AG10803 (cell line): ENCODE measurements around the gene XIRP2.

Experiments used
- DNase-seq: peaks from one replicate; pipeline ENCODE4 v3.0.0; 2010; ENCODE audit warnings: low read depth
- H3K4me3 ChIP-seq: 2 replicates; pipeline ENCODE4 v1.5.1; 2011; ENCODE audit warnings: mild to moderate bottlenecking, low read length, control low read depth
- TF ChIP-seq, protein P1 (sequence below): conservative IDR thresholded peaks from 2 replicates; pipeline ENCODE4 v1.5.1; 2011; ENCODE audit warnings: mild to moderate bottlenecking, low read length, control low read depth, inconsistent platforms

XIRP2 gene

DNA sequence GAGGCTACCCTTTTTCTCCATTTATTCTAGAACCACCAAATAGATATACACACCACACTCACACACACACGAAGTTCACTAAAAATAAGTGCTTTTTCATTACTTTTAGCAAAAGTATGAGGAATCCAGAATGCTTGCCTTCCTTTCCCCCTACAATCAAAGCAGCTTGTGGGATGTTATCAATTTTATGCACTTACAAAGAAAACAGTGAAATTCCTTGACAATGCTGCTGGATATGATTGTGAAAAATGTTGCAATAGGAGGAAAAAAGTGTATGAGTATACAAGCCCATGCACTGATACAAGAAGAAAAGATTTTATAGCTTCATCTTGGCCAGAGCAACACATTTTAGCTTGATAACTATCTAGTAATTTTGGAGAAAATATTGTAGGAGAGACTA lies 269.2 kb downstream of the XIRP2 start:
- TF ChIP-seq, protein P1, sequence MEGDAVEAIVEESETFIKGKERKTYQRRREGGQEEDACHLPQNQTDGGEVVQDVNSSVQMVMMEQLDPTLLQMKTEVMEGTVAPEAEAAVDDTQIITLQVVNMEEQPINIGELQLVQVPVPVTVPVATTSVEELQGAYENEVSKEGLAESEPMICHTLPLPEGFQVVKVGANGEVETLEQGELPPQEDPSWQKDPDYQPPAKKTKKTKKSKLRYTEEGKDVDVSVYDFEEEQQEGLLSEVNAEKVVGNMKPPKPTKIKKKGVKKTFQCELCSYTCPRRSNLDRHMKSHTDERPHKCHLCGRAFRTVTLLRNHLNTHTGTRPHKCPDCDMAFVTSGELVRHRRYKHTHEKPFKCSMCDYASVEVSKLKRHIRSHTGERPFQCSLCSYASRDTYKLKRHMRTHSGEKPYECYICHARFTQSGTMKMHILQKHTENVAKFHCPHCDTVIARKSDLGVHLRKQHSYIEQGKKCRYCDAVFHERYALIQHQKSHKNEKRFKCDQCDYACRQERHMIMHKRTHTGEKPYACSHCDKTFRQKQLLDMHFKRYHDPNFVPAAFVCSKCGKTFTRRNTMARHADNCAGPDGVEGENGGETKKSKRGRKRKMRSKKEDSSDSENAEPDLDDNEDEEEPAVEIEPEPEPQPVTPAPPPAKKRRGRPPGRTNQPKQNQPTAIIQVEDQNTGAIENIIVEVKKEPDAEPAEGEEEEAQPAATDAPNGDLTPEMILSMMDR, result no peak
- DNase-seq, result no peak

GRCh38 chr2:167177196-167177595 lies 288.9 kb downstream of the XIRP2 start:
- H3K4me3 ChIP-seq, result no peak overlapping the region
- peak; percentile 60 for DNase-seq
- TF ChIP-seq, protein P1, result no peak

More for the DNA sequence above, 269.2 kb downstream of the XIRP2 start:
- no peak overlapping the region for H3K4me3 ChIP-seq

- H3K4me3 ChIP-seq, result no peak overlapping the region
- TF ChIP-seq, protein P1, result no peak
- peak; percentile 58 for DNase-seq
These were observed 292.9 kb downstream of the XIRP2 start for GRCh38 chr2:167181134-167181533.

GRCh38 chr2:167181688-167182087 lies 293.4 kb downstream of the XIRP2 start:
- H3K4me3 ChIP-seq, result no peak overlapping the region
- DNase-seq, result no peak
- TF ChIP-seq, protein P1, result no peak

DNA sequence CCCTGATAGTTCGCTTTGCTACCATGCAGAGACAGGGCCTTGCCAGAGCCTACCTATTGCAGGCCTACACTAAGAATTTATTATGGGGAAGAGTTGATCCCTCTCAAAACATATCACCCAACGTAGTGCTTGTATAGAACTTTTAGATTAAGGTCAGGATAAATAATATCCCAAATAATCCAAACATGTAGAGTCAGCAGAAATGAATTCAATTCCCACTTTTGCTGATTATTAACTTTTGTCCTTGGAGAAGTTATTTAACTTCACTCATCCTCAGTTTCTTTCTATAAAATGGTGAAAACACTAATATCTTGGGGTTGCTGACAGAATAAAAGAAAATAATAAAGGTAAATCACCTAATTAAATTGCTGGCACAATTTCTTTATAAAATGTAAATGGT lies 294.1 kb downstream of the XIRP2 start:
- TF ChIP-seq, protein P1, result no peak
- H3K4me3 ChIP-seq, result no peak overlapping the region
- DNase-seq, result no peak

- TF ChIP-seq, protein P1, result no peak
- no peak for DNase-seq
These were observed 295.7 kb downstream of the XIRP2 start for GRCh38 chr2:167183931-167184330.

GRCh38 chr2:167186465-167186864 lies 298.2 kb downstream of the XIRP2 start:
- TF ChIP-seq, protein P1, result no peak
- H3K4me3 ChIP-seq, result no peak overlapping the region
- DNase-seq, result no peak

More at GRCh38 chr2:167183931-167184330, 295.7 kb downstream of the XIRP2 start:
- no peak overlapping the region for H3K4me3 ChIP-seq
